H1 (cell line): ENCODE results near the gene GAS7. TPM values are rescaled to one million over a fixed set of nuclear protein-coding genes. Genes with fewer than 3 reads are reported as not detected.

Experiments
- CTCF ChIA-PET: fragments of 300-600 bp; sonication (Branson Sonifier 250); formaldehyde crosslinking; loops from one replicate; lab custom pipeline; 2021; ENCODE audit not compliant: partially characterized antibody; lab: Charles Lee
- POLR2A ChIA-PET: fragments of 300-600 bp; sonication (Branson Sonifier 250); formaldehyde crosslinking; loops from one replicate; lab custom pipeline; 2021; ENCODE audit warnings: inconsistent platforms; ENCODE audit not compliant: partially characterized antibody; lab: Charles Lee
- DNase-seq, 2 experiments: peaks; one replicate each; pipeline versions ENCODE4 v3.0.0 to v3.0.0-alpha.2; 2010 to 2022; ENCODE audit warnings: low spot score in 2 of 2, low read depth in 1 of 2, mixed read lengths in 1 of 2
- FAIRE-seq: peaks from 2 replicates; lab custom pipeline; 2011; peaks lifted over from hg19 to GRCh38; lab: Jason Lieb, UNC
- H2AFZ ChIP-seq: 2 replicates; pipeline ENCODE4 v1.8.1; 2012; ENCODE audit warnings: low read length, inconsistent platforms
- H2AK5ac ChIP-seq: 2 replicates; pipeline ENCODE4 v1.6.1; 2013; ENCODE audit warnings: low read depth, low read length
- H2BK120ac ChIP-seq: replicated peaks from 2 replicates; pipeline ENCODE3; 2013; ENCODE audit warnings: low read depth, low read length, inconsistent platforms
- H2BK12ac ChIP-seq: 2 replicates; pipeline ENCODE4 v1.6.1; 2013; ENCODE audit warnings: low read depth, low read length
- H2BK15ac ChIP-seq: 2 replicates; pipeline ENCODE4 v1.6.1; 2013; ENCODE audit warnings: low read length
- H2BK20ac ChIP-seq: 2 replicates; pipeline ENCODE4 v1.6.1; 2013; ENCODE audit warnings: low read length
- H2BK5ac ChIP-seq: 2 replicates; pipeline ENCODE4 v1.6.1; 2013; ENCODE audit warnings: low read depth, low read length
- H3K14ac ChIP-seq: 2 replicates; pipeline ENCODE4 v1.6.1; 2013; ENCODE audit warnings: inconsistent platforms; ENCODE audit not compliant: insufficient read length
- H3K18ac ChIP-seq: 2 replicates; pipeline ENCODE4 v1.6.1; 2013; ENCODE audit warnings: low read length; ENCODE audit errors: extremely low read depth
- H3K23ac ChIP-seq: 2 replicates; pipeline ENCODE4 v1.6.1; 2013; ENCODE audit warnings: inconsistent platforms; ENCODE audit not compliant: insufficient read length
- H3K23me2 ChIP-seq: 2 replicates; pipeline ENCODE4 v1.6.1; 2013; ENCODE audit warnings: low read depth, low read length
- H3K27ac ChIP-seq: 2 replicates; pipeline ENCODE4 v1.6.1; 2011; ENCODE audit warnings: low read depth, low read length, inconsistent platforms
- H3K27me3 ChIP-seq, 4 experiments: replicated peaks in 1 of 4; 1 replicate in 1 of 4; 2 replicates in 3 of 4; pipeline versions ENCODE4 v1.6.1 to v1.8.1; 2011 to 2013; ENCODE audit warnings: low read length in 3 of 4, mild to moderate bottlenecking in 3 of 4, inconsistent platforms in 2 of 4, mixed read lengths in 2 of 4, moderate library complexity in 1 of 4; ENCODE audit not compliant: control insufficient read depth in 3 of 4, insufficient read depth in 3 of 4; ENCODE audit errors: extremely low read depth in 1 of 4
- H3K36me3 ChIP-seq, 4 experiments: 2 replicates each; pipeline versions ENCODE4 v1.6.1 to v1.8.1; 2011 to 2013; ENCODE audit warnings: mild to moderate bottlenecking in 4 of 4, low read length in 3 of 4, moderate library complexity in 2 of 4, control low read depth in 1 of 4, inconsistent platforms in 1 of 4; ENCODE audit not compliant: insufficient read depth in 4 of 4, control insufficient read depth in 2 of 4
- H3K4ac ChIP-seq: replicated peaks from 2 replicates; pipeline ENCODE3; 2013; ENCODE audit warnings: low read length, low read depth, mixed read lengths, inconsistent platforms; ENCODE audit not compliant: insufficient read length
- H3K4me1 ChIP-seq, 4 experiments: replicated peaks in 1 of 4; 1 replicate in 1 of 4; 2 replicates in 3 of 4; pipeline versions ENCODE4 v1.6.1 to v1.8.1; 2011 to 2013; ENCODE audit warnings: low read length in 3 of 4, inconsistent platforms in 2 of 4, mixed read lengths in 1 of 4; ENCODE audit not compliant: insufficient read depth in 4 of 4, control insufficient read depth in 3 of 4
- H3K4me2 ChIP-seq, 2 experiments: 2 replicates each; pipeline versions ENCODE4 v1.6.1 to v1.8.1; 2011 to 2013; ENCODE audit warnings: low read depth in 2 of 2, low read length in 2 of 2, control low read depth in 1 of 2, inconsistent platforms in 1 of 2, mild to moderate bottlenecking in 1 of 2; ENCODE audit not compliant: insufficient read depth in 1 of 2
- H3K4me3 ChIP-seq, 4 experiments: fragments of 200-600, 300-600 bp in 1 of 4; sonication (generic), shearing (Covaris generic), sonication (Bioruptor Twin) in 1 of 4; 2 replicates each; pipeline versions ENCODE4 v1.5.1 to v1.8.1; 2011 to 2016; ENCODE audit warnings: low read length in 4 of 4, low read depth in 3 of 4, control low read depth in 2 of 4, inconsistent platforms in 2 of 4, mild to moderate bottlenecking in 2 of 4, mixed read lengths in 1 of 4, moderate library complexity in 1 of 4; ENCODE audit not compliant: insufficient read depth in 2 of 4; ENCODE audit errors: extremely low read depth in 1 of 4
- H3K56ac ChIP-seq: replicated peaks from 2 replicates; pipeline ENCODE3; 2013; ENCODE audit warnings: low read depth, mild to moderate bottlenecking, mixed read lengths, low read length, inconsistent platforms; ENCODE audit not compliant: insufficient read length
- H3K79me1 ChIP-seq: 2 replicates; pipeline ENCODE4 v1.6.1; 2013; ENCODE audit warnings: low read depth, low read length, control low read depth
- H3K79me2 ChIP-seq, 2 experiments: 2 replicates each; pipeline versions ENCODE4 v1.6.1 to v1.8.1; 2012 to 2013; ENCODE audit warnings: low read length in 2 of 2, mild to moderate bottlenecking in 2 of 2, inconsistent platforms in 1 of 2; ENCODE audit not compliant: insufficient read depth in 2 of 2, control insufficient read depth in 1 of 2
- H3K9ac ChIP-seq, 4 experiments: replicated peaks in 1 of 4; 1 replicate in 1 of 4; 2 replicates in 3 of 4; pipeline versions ENCODE4 v1.6.1 to v1.8.1; 2011 to 2013; ENCODE audit warnings: low read depth in 3 of 4, low read length in 3 of 4, control low read depth in 2 of 4, mild to moderate bottlenecking in 2 of 4, moderate library complexity in 2 of 4, inconsistent platforms in 1 of 4; ENCODE audit errors: extremely low read depth in 1 of 4
- H3K9me3 ChIP-seq, 2 experiments: 2 replicates each; pipeline versions ENCODE4 v1.6.1 to v1.8.1; 2012 to 2013; ENCODE audit warnings: mild to moderate bottlenecking in 2 of 2, moderate library complexity in 2 of 2, control low read depth in 1 of 2, inconsistent platforms in 1 of 2, low read depth in 1 of 2, low read length in 1 of 2, mixed read lengths in 1 of 2; ENCODE audit not compliant: insufficient read depth in 2 of 2
- H4K20me1 ChIP-seq, 2 experiments: replicated peaks in 1 of 2; 2 replicates each; pipeline versions ENCODE3 to v1.8.1; 2011 to 2013; ENCODE audit warnings: inconsistent platforms in 2 of 2, low read length in 2 of 2, mild to moderate bottlenecking in 1 of 2; ENCODE audit not compliant: insufficient read depth in 2 of 2, control insufficient read depth in 1 of 2
- H4K5ac ChIP-seq: 2 replicates; pipeline ENCODE4 v1.6.1; 2013; ENCODE audit warnings: low read length, low read depth, mixed read lengths, inconsistent platforms; ENCODE audit not compliant: insufficient read length
- H4K8ac ChIP-seq: 2 replicates; pipeline ENCODE4 v1.8.0; 2013; ENCODE audit warnings: mild to moderate bottlenecking, moderate library complexity, low read length, inconsistent platforms; ENCODE audit not compliant: insufficient read depth; ENCODE audit errors: extremely low read depth
- H4K91ac ChIP-seq: replicated peaks from 2 replicates; pipeline ENCODE3; 2013; ENCODE audit warnings: low read length, mixed read lengths, inconsistent platforms; ENCODE audit not compliant: insufficient read length
- BRCA1 ChIP-seq: IDR thresholded peaks from 2 replicates; pipeline ENCODE4 v1.6.1; 2012; ENCODE audit warnings: low read depth, low read length, improper control_type of control experiment
- EGR1 ChIP-seq: IDR thresholded peaks from 2 replicates; pipeline ENCODE4 v1.6.1; 2011; ENCODE audit warnings: low read depth, low read length, borderline replicate concordance
- FOSL1 ChIP-seq: IDR thresholded peaks from 2 replicates; pipeline ENCODE4 v1.6.1; 2011; ENCODE audit warnings: mild to moderate bottlenecking, low read depth, low read length, moderate library complexity; ENCODE audit not compliant: insufficient read depth
- SP2 ChIP-seq: IDR thresholded peaks from 2 replicates; pipeline ENCODE4 v1.6.1; 2012; ENCODE audit warnings: mild to moderate bottlenecking, low read length, inconsistent platforms
- SUZ12 ChIP-seq: fragments of 200-600 bp; sonication (generic); IDR thresholded peaks from 2 replicates; pipeline ENCODE4 v1.6.1; 2012; ENCODE audit warnings: mild to moderate bottlenecking, inconsistent platforms, low read length, moderate library complexity, mixed read lengths
- WGBS, 2 experiments: shearing (Covaris generic) in 1 of 2; methylation state at CpG; one replicate each; pipeline versions ENCODE4 v1.1.6 to v1.1.7; 2013 to 2015; ENCODE audit warnings: low lambda C conversion rate in 2 of 2, mixed read lengths in 2 of 2, inconsistent platforms in 1 of 2, low coverage in 1 of 2, missing lambda C conversion rate in 1 of 2; ENCODE audit not compliant: insufficient replicate concordance in 2 of 2, insufficient coverage in 1 of 2, insufficient read length in 1 of 2; ENCODE audit errors: extremely low coverage in 1 of 2, missing lambda C conversion rate in 1 of 2; 5-methylcytosine and 5-hydroxymethylcytosine counted together
- polyA plus RNA-seq, 7 experiments: library from polyadenylated mRNA; depleted of rRNA in 3 of 7; stranded (reverse) in 5 of 7; unstranded in 2 of 7; fragments of >200 nt in 5 of 7; fragments of 200-250 nt in 2 of 7; gene quantifications; 1 replicate in 5 of 7; 2 replicates in 1 of 7; 4 replicates in 1 of 7; pipeline versions ENCODE4 v1.2.1 to v1.2.3, GENCODE V29; 2011 to 2013; ENCODE audit warnings: missing spikeins in 2 of 7, mixed read lengths in 2 of 7
- total RNA-seq: library from RNA; stranded (reverse); fragmentation: NEBNext Ultra II Directional; extraction: Animal tissue kit (Norgen Biotek cat#: 25700); gene quantifications from 2 replicates; pipeline ENCODE4 v1.2.1, GENCODE V29; 2021
- TF ChIP-seq, protein P1 (sequence below): IDR thresholded peaks from 2 replicates; pipeline ENCODE4 v1.6.1; 2011; ENCODE audit warnings: low read length, improper control_type of control experiment

Gene GAS7
- total and polyA plus RNA-seq, 2 of the 8 experiments (the other 6 are each of a cell fraction or from before 2014, with no cell fraction given) = 5.0 to 14.5 TPM

DNA sequence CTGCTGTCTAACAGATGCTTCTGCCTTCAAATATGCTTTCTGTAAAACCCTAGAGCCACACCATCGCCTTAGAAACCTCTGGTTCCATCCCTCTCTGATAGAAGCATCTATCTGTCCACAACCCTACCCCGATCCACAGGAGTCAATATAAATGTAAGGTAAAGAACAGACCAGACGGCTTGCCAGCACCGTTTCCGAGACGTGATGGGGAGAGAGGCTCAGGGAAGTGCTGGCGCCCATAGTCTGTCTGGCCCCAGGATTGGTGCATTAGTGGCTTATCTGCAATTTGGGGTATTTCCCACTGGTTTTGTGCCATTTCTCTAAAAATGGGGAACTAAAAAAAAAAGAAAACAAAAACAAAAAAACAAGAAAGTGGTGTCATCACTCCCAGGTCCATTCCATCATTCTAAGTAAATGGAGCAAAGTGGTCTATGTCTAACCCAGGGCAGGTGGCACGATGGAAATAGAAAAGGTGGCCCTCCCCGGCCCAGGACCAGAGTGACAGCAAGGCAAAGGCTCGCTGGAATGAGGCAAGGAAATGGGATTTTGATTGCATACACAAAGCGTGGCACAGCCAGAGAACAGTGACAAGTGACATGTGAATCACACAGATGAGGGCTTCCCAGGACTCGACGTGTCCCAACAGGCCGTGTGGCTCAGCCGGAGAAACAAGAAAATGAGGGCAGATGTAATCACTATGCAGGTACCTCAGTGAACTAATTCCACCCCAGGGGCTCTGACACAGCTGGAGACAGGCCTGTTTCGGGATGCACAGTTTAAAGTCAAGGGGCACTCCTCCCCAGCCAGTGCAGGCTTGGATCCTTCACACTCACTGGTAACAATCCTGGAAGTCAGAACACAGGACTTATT, 125.6 kb downstream of the GAS7 start:
- no peak overlapping the region for H3K23ac ChIP-seq
- no peak for TF ChIP-seq FOSL1
- no peak for TF ChIP-seq SP2
- TF ChIP-seq BRCA1 = no peak
- TF ChIP-seq, protein P1, sequence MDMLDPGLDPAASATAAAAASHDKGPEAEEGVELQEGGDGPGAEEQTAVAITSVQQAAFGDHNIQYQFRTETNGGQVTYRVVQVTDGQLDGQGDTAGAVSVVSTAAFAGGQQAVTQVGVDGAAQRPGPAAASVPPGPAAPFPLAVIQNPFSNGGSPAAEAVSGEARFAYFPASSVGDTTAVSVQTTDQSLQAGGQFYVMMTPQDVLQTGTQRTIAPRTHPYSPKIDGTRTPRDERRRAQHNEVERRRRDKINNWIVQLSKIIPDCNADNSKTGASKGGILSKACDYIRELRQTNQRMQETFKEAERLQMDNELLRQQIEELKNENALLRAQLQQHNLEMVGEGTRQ = no peak
- no peak for TF ChIP-seq EGR1
- TF ChIP-seq SUZ12 = no peak
- TF ChIP-seq, all 59 proteins: peak for 0
- Histone ChIP-seq H3K9me3 (no peaks in the 10 kb centered on the region), H4K20me1 (no peaks in the 10 kb centered on the region), H4K8ac (no peak overlapping the region; the same call in 1 of the 2 replicates), H3K4me2 (no peak overlapping the region), H4K5ac (no peak overlapping the region), H2BK120ac (no peak overlapping the region), H2BK12ac (no peak overlapping the region), H3K9ac (no peak overlapping the region), H2BK15ac (no peak overlapping the region), H3K4me3 (no peak overlapping the region), H3K36me3 (no peaks in the 10 kb centered on the region), H2AFZ (no peak overlapping the region), H2AK5ac (no peak overlapping the region), H3K18ac (no peak overlapping the region), H3K79me2 (no peaks in the 10 kb centered on the region), H3K27ac (no peak overlapping the region), H3K56ac (no peak overlapping the region), H3K14ac (no peak overlapping the region), H2BK5ac (no peak overlapping the region), H3K27me3 (no peaks in the 10 kb centered on the region), H2BK20ac (no peak overlapping the region), H3K79me1 (no peaks in the 10 kb centered on the region), H3K23me2 (no peaks in the 10 kb centered on the region; the same call in 1 of the 2 replicates), H4K91ac (no peak overlapping the region), H3K4ac (no peak overlapping the region), H3K4me1 (peaks cover 0 to 3% (median 0%) of the 10 kb centered on the region in 4 experiments; a peak in 3 of 7 replicates)
- no peak for DNase-seq
- ChIA-PET POLR2A (no interaction called here), CTCF (interaction anchor here (1.0 to 1.5 kb wide), 3 partner anchors 64 to 89 kb away, joined by 3 to 4 read pairs (median 3); no protein-coding TSS in a partner anchor)
- FAIRE-seq = no peak
- 89% methylated on average over 16 of the region's 16 CpGs; no CpG with 5 or more reads in 1 of the 2 experiments for WGBS, 2 experiments
